Right hindlimb (tissue), 1 donor: ENCODE results near the gene XPC.
"Not testable (repeated sequence)": the region's sequence is repeated elsewhere in the genome, so short reads cannot be mapped to it uniquely, and the experiment has no call there.

Experiments
- DNase-seq: peaks from one replicate; pipeline ENCODE4 v3.0.0-alpha.2; 2018

XPC gene

GRCh38 chr3:14132120-14132519 lies 46.3 kb downstream of the XPC start:
- no peak for DNase-seq

DNA sequence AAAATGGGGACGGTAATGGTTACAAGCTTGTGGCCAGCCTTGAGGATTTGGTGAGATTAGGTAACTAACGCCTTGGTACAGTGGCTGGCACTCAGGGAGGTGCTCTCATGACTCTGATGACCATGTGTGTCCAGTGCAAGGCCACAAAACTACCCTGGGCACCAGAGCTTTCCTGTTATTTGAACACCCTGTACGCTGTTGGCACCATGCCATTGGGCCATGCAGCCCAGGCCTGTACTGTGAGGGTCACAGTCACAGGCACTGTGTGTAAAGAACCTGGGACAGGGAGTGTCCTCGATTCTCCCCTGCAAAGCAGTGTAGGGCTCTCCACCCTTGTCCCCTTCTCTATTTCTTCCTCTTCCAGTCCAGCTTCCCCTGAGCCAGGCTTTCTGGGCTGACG lies 47.3 kb downstream of the XPC start:
- no peak for DNase-seq

GRCh38 chr3:14130707-14131106 lies 47.7 kb downstream of the XPC start:
- DNase-seq: no peak

GRCh38 chr3:14130230-14130629 lies 48.2 kb downstream of the XPC start:
- DNase-seq: no peak

GRCh38 chr3:14129296-14129695 lies 49.1 kb downstream of the XPC start:
- no peak for DNase-seq

DNA sequence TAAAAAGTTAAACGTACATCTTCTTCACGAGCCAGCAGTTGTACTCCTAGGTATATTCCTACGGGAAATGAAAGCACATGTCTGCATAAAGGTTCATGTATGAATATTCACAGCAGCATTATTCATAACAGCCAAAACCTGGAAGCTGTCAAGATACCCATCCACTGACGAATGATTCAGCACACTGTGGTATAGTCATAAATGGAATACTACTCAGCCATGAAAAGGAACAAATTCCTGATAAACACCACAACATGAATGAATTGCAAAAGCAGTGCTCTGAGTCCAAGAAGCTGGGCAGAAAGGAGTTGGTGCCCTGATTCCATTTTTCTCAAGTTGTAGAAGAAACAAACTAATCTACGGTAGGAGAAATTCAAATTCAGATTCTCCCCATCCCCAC lies 49.7 kb downstream of the XPC start:
- no peak for DNase-seq

GRCh38 chr3:14127516-14128161 lies 50.8 kb downstream of the XPC start:
- no peak for DNase-seq

- DNase-seq: no peak
Measured at GRCh38 chr3:14126887-14127505, 51.4 kb downstream of the XPC start.

GRCh38 chr3:14126017-14126886 lies 52.1 kb downstream of the XPC start:
- DNase-seq: no peak

DNA sequence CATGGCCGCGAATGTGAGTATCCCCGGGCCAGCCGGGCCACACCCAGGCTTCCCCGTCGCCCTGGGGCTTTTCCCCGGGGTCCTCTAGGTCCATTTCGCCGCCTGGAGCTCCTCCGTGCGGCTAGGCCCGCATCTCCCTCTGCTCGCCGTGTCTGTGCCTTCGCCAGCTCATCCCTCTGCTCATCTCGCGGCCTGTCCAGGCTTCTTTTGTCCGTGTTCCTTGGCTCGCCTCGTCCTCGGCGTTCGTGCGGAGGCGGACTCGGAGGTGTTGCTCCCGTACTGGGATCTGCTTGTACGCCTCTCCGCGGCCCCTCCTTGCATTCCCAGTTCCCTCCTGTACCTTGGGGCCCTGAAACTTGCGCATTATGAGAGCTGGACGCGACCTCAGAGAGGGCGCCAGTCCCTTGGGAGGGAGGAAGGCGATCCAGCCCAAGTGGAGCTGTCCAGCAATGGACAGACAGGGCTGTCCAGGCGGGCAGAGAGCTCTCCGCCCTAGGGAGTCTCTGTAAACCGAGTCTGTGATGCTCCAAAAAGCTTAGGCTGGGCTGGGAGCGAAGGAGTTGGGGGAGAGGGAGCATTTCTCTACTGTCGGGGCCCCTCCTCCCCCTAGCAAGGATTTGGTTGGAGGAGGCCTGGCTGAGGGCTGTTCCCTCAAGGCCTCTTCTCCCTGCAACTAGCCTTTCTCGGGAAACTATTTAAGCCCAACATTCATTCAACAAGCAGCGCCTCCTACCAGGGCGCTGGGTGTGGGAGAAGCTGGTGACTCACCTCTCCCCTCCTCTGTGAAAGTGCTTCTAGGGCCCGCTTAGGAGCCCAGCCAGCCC lies 53.0 kb downstream of the XPC start:
- DNase-seq: peak; percentile 72

GRCh38 chr3:14124615-14125192 lies 53.7 kb downstream of the XPC start, which contains the start of the genes CHCHD4 and TMEM43:
Gene CHCHD4 (minus strand): TSS chr3:14124870. CDS start chr3:14124676, 194 bp downstream.
Gene TMEM43 (plus strand): TSS chr3:14125052. CDS start chr3:14125194, 142 bp downstream.
- DNase-seq: peak; percentile 99

- DNase-seq: no peak
Measured at GRCh38 chr3:14124223-14124614, 54.2 kb downstream of the XPC start.

GRCh38 chr3:14123308-14124222 lies 54.8 kb downstream of the XPC start:
- no peak for DNase-seq

GRCh38 chr3:14122301-14122700 lies 56.1 kb downstream of the XPC start:
- DNase-seq: no peak

DNA sequence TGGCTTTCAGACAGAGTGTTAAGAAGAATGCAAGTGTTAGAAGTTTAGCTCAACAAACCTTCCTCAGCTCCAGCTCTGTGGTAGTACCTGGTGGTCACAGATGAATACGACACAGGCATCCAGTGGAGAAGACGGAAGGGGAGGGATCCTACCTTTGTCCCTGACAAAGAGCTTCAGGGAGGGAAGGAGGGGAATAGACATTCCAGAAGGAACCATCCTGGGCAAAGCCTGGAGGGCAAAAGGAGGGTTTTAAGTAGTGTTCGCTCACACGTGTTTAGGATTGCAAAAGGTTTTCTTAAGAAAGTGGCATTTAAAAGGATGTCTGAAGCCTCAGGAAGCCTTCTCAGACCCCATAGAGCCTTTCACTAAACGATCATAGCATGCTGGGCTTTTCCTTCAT lies 56.5 kb downstream of the XPC start:
- no peak for DNase-seq

GRCh38 chr3:14120921-14121448 lies 57.4 kb downstream of the XPC start:
- DNase-seq: not testable (repeated sequence)

GRCh38 chr3:14120111-14120920 lies 58.1 kb downstream of the XPC start:
- no peak for DNase-seq

- no peak for DNase-seq
Measured at GRCh38 chr3:14119651-14120050, 58.8 kb downstream of the XPC start.

- no peak for DNase-seq
Measured at GRCh38 chr3:14118400-14119381, 59.7 kb downstream of the XPC start.
